T-helper 9 cell (primary cell): ENCODE measurements around the gene IRF4.

ENCODE experiments used
- DNase-seq: peaks from one replicate; pipeline ENCODE4 v3.0.0-alpha.2; 2020

The IRF4 gene

DNA sequence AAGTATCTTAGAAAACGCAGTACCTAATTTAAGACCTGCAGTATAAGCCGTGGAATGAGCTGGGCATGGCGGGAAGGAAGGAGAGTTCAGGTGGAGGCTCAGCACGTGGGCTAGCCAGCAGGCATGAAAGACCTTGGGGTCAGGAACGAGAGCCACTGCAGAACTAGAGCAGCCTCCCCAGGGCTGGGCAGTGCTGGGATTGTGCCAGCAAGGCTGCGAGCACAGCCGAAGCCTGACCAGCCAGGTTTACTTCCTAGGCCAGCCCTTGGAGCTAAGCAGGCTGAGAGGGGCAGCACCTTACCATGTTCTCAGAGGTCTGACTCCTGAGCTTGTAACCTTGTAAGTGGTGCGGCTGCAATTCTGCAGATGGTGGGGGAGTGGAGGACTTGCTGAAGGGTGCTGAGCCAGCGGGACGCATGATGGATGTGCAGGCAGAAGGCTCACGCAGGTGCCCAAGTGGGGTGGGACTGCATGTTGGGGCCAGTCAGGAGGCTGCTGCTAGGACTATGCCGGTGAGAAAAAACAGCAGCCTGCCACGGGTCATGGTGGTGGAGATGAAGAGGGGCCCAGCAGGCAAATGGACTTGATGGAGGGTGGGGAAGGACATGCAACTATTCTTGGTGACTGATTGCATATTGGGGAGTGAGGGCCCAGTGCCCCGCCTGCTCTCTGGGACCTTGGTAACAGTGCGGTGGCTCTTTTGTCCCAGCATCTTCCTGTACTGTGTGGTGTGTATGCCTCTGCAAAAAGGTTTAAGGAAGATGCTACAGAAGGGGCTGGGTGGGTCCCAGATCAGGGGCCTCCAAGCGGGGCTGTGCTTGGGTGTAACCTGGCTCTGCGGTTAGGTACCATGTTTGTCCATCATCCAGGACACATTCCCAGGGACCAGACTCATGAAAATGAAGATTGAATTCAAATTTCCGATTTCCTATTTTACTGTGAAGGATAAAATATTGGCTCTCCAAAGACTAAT is 37.6 kb upstream of the IRF4 start:
- no peak for DNase-seq

DNA sequence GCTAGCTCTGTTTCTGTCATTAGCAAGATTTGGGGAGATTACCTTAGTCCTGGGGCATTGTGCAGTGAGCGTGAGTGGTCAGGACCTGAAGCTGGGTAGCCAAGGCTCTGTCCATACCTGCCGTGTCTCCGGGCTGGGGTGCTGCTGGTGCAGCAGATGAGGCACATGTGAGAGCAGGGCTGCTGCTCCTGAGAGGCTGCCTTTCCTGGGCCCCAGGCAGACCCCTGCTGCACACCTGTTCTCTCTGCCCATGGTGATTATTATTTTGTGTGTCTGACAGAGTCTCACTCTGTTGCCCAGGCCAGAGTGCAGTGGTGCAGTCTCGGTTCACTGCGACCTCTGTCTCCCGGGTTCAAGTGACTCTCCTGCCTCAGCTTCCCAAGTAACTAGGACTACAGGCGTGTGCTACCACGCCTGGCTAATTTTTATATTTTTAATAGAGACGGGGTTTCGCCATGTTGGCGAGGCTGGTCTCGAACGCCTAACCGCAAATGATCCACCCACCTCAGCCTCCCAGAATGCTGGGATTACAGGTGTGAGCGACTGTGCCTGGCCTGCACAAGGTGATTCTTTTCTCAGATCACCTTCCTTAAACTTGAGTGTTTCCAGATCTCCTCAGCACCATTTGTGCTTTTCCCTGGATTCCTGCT is 36.8 kb upstream of the IRF4 start:
- DNase-seq, result no peak

DNA sequence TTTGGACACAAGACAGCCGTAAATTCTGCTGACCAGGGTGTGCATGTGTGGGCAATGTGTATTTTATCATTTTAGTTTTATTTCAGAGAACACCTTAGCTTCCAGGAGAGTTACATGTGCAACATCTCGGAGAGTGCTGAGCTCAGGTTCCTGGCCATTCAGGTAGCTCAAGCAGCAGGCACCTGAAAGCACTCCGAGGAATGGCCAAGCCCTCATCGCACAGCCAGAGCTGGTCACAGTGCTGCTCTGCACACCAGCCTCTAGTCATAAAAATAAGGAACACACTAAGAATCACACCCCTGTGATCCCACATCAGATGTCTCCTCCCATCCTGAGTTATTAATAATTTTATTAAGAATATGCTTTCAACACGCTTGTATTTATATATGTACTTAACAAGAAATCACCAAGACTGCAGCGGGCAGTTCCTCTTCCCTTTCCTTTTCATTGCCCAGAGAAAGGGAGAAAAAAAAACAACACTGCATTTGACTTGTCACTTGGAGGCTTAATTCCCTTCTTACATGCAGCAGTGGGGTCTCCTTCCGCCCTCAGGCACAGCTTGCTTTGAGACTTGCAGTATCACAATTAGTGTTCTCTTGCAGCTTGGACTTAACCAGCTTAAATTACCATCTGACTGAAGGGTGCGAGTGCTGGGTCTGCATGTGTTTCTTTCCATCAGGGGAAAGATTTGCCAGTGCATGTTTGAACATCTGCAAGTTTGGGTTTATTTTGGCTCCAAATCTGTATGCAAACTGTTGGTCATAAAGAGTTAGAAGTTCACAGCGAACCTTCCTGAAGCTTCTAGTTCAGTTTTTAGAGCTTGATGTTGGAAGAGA is 36.0 kb upstream of the IRF4 start:
- DNase-seq, result no peak

DNA sequence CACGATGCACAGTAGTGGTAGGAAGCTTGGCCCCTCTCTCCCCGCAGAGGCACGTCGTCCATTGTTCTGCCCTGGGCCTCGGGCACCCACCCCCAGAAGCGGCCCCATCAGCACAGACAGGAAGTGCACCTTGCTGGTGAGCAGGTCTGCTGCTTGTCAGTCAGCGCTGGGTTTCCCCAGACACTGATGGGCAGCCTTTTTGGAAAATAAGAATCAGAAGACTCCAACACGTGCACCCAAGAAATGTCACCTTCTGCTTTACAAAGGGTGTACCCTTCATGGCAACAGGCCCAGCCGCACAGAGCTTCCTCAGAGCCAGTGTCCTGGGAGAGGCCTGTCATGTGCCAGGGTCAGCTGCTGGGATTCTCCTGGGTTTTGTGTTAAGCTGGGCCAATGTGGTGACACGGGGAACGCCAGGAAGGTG is 34.7 kb upstream of the IRF4 start:
- no peak for DNase-seq

DNA sequence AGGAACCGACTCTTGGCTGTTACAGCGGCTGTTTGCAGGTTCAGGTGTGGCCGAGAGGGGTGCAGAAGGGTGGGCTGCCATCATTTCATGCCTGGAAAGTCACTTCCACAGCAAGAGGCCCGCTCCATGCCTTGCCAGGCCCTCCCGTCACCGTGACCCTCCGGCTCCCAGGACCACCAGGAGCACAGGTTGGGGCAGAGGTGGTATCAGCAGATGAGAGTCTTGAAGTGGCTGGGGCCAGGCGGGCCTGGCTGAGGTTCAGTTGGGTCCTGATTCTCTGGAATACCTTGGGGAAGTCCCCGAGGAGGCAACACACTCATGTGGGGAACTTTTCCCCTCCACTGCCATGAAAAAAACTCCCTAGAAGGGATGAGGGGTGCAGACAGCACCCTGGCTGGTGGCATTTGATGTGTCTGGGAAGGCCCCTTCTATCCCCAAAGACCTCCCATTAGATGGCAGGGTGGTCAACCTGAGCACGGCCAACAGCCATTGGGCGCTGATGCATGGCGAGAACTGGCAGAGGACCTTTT is 34.2 kb upstream of the IRF4 start:
- DNase-seq, result no peak

DNA sequence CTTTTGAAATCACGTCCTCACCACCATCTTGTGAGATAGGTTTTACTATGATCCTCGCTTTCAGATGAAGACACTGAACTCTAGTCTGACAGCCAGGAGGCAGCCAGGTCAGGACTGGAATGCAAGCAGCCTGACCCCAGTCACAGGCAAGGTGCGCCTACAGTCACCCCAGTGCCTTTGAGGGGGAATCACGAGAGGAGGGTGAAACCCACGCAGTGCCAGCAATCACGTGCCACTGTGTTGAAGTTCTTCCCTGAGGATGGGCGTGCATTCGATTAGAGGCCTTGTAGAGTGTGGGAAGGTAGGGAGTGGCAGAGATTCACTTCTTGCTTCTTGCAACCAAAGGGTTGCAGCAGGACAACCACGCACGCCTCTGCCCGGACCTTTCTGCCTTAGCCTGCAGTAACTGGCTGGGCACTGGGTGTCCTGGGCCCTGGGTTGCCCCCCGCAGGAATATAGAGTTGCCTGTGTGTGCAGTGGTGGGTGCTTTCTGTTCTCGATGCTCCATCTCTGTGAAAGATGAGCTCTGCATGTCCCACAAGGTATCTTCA is 33.7 kb upstream of the IRF4 start:
- no peak for DNase-seq

DNA sequence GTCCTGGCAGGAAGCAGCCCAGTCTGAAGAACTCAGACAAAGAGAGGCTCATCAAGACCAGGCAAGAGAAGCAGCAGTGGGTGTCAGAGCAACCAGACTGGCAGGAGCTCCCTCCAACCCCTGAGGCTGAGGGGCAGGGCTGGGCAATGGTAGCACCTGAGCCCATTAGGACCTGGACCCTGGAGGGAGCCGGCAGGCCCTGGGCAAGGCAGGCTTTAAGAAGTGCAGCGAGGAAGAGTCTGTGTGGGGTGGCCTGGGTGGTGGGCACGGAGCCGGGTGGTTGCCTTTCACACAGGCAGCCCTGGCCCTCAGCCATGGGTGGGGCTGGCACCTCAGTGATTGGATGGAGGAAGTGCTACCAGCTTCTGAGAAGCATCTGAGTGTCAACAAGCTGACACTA is 33.1 kb upstream of the IRF4 start:
- DNase-seq, result no peak

DNA sequence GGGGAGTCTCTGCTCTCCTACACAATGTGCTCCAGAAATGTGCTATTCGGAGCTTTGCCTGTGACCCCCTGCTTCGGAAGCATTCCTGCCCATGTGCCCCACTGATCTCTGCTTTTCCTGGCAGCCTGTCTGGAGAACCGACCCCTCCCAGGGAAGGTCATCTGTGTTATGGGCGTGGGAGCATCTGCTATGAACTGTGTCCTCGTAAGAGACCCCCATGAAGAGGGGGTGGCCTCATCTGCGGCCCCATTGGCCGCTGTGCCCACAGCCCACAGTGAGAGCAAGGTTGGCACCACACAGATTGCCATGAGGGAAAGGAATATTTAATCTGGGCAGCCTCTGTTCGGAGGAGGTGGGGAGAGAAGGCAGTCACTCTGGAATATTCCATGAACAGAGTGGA is 32.7 kb upstream of the IRF4 start:
- DNase-seq, result no peak

DNA sequence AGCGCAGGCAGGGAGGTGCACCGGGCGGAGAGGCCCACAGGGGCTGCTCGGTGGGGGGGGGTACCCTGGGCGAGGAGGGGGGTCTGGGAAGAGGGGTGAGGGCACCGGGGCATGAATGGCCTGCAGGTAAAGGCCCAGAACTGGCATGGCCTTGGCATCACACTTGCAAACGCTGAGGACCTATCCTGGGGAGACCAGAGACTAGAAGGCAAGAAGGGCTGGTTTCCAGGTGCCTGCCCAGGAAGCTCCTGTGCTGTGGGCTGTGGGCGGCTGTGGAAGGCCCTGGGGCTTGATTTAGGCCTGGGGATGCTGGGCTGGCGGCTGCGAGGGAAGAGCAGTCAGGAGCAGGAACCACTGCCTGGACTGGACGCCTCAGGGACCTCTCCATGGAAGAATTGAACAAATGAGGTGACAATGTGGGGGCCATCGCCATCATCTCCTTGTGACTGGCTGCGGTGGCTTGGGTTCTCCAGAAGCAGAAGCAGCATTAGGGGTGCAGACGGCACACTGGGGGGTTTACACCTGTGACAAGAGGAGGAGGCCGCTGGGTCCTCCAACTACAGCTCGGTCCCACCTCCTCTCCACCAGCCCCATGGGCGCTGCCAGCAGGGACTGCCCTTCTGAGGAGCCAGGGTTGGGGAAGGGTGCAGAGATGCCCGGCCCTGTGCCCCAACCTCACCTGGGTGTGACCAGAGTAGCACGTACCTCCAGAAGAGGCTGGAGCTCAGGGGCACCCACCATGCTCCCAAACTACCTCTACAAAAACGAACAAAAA is 32.1 kb upstream of the IRF4 start:
- DNase-seq, result no peak

DNA sequence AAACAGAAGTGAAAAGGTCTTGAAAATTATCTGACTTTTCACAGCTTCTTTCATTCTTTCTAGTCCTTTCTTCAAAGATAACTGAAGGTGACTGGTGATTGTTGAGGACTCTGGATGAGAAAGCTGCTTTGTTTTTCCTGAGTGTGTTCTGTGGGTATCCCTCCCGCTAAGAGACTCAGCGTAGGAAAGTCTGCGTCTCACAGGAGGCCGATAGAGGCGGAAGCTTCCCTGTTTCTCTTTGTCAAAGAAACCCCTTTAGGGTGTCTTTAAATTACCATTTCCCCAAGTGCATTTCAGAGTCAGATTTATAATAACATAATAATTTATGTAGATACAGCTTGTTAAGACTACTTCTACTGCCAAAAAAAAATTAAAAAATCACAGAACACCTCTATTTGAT is 31.2 kb upstream of the IRF4 start:
- DNase-seq, result no peak

DNA sequence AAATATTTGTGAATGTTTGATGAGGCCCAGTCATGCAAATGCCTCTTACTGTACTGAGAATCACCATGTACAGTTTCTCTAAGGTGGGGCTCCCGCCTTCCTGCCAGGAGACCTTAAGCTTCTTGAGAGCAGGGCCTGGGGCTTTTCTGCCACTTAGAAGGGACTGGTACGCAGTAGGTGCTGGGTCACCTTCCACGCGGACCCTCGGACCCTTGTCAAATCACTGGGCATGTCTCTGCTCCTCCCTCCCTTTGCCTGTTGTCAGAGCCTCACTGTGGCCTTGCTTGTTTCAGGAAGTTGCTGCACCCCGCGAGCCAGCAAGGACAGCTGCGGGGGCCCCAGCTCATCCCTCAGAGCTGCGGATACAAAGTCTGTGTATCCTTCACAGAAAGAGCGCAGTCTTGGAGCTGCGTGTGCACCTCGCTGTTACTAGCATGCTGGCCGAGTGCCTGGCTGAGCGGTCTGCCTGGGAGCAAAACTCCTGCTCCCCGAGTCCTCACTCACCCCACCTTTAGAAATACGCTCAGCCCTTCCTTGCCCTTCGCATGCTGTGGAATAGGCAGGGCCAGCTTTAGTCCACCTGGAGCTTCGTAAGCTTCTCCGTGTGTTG is 30.7 kb upstream of the IRF4 start:
- no peak for DNase-seq

DNA sequence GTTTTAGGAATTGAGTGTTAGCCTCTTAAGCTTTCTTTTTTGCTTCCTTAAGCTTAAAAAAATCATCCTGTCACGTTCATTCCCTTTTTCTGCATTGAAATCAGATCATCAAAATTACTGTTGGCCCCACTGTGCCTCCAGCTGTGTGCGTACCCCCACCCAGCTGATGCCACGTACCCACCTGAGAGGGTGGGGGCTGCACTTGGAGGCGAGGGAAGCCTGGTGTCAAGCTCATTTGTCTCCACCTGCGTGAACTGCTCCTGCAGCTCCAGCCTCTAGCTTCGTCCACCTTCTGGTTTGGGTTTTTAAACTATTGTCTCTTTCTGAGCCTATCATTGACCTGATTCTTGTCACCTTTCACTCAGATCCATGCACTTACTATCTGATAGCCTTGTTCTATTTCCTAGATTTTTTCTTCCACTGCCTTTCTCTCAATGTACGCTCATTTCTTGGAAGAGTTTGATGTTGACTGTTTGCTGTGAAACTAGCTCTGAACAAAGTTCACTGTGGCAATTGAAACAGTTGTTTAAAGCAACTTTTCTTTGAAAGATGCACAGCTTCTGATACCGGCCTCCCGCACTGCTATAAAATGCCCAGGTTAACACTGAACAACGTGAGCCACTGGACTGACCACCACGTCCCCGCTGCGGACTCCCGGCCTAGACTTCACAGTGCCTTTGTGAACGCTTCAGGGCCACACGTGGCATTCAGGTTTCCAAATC is 30.0 kb upstream of the IRF4 start:
- DNase-seq, result no peak

DNA sequence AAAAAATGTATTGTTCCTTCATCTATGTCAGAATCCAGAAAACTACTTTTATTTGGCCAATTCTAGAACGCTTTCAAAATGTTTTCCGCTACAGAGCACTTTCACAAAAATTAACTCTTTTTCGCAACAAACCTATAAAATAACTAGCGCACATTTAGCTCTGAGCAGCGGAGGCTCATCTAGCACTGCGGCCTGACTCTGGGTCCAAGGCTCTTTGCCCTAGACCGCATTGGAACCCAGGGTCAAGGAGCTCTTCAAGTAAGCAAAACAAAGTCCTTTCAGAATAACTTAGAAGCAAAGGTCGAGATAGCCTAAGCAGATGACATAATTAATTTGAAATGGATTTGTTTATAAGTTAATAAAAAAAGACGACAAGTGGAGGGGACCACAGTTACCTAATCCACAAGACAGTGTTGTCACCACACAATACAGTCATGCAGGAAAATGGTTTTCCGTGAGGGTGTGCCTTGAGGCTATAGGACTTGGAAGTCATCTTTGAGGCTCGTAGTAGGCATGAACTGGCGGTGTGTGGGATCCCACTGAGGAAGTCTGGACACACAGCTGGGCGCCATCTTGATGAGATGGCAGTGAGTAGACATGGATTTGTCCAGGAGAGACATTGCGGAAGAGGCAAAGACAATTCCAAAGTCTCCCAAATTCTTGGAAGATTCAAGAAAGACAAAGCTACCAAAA is 29.2 kb upstream of the IRF4 start:
- no peak for DNase-seq

DNA sequence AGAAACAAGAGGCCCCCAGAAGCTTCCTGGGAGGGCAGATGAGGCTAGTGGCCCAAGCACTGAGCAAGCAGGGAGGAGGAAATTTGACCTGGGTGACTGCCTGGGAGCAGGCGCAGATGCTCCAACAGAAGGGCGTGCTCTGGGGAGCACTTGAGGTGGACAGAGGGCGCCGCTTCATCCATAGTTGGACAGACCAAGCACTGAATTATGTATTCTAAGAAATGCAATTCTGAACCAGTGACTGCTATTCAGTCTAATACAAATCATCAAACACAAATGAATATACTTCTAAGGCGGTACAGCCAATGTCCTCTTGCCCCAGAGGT is 28.7 kb upstream of the IRF4 start:
- DNase-seq, result no peak

DNA sequence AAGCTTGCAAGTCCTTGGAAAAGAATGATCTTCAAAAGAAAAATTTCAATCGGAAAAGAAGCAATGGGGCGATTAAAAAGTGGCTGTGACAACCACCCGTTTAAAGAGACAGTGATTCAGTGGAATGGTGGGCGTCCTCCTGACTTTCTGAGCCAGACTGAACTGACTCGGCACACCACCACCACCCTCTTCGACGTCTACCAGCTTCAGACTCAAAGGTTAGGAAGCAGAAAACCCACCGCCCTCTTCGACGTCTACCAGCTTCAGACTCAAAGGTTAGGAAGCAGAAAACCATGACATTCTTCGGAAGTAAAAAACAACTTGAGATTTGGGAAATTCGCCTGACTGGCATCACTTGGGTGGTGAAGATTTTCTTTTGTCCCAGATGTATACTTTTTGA is 28.3 kb upstream of the IRF4 start:
- DNase-seq, result no peak

DNA sequence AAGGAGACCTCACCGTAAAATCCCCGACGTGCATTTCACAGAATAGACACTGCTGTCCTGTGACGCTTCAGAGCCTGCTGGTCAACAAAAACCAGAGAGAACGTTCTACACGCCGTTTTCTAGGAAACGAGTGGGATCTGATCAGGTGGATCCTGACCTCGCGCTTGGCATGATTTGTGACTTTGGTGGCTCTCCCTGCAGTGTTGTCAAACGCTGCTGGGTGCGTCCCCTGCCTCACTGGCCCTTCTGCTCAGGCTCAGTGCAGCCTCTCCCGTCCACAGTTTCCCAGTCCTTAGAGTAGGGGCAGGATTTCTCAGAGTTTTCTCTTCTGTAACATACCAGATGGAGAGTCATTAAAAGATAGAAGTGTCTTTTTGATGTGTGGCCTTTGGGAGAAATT is 27.6 kb upstream of the IRF4 start:
- no peak for DNase-seq

DNA sequence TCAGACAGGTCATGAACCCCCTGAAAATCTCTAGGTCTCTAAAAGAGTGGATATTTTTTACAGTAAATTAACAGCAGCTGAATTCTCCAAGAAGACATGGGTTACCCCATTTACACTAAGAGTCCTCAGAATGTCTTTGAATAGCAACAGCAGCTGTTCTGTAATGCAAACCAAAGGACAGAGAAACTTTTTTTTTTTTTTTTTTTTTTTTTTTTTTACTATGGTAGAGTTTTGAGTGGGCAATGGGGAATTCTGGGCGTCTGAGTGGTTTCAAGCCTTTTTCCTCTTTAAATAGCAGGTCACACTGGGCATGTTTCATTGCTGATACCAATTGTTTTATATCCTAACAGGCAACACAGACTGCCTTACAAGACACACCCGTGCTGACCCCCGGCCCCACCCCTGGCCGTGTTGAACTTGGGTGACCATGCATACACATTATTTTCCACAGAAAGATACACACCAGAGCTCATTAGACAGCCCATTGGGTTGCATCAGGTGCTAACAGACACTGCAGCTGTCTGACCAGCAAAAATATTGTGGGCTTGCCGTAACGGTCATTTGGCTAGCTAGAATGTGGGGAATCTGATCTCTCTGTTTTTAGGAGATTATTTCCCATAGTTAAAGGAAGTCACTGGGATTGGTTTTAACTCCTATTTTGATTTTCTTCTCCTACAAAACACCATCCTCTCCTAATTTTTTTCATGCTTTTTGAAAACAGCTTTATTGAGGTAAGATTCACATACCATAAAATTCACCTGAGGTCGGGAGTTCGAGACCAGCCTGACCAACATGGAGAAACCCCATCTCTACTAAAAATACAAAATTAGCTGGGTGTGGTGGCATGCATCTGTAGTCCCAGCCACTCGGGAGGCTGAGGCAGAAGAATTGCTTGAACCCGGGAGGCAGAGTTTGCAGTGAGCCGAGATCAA is 26.7 kb upstream of the IRF4 start:
- DNase-seq, result no peak

DNA sequence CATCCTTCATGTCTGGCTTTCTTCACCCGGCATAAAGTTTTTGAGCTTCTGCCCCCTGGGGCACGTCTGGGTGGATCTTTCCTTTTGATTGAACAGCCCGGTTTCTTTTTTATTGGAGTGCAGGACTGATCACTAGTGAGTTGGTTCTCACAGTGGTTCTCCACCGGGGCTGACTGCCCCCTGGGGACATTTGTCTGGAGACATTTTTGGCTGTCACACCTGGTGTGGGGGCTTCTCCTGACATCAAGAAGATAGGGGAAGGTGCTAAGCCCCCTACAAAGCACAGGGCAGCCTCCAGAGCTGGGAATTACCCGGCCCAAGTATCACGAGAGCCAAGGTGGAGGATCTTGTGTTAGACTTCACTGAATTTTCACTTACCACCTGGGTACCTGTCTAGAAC is 25.7 kb upstream of the IRF4 start:
- DNase-seq, result no peak
